ENCODE results near the gene KCTD3. TPM values are rescaled to one million over a fixed set of nuclear protein-coding genes. Genes with fewer than 3 reads are reported as not detected.

Gene KCTD3
- total and polyA plus RNA-seq, 2 of the 13 experiments (the other 11 are each of a cell fraction or from before 2014, with no cell fraction given) = 49.8 to 68.1 TPM

DNA sequence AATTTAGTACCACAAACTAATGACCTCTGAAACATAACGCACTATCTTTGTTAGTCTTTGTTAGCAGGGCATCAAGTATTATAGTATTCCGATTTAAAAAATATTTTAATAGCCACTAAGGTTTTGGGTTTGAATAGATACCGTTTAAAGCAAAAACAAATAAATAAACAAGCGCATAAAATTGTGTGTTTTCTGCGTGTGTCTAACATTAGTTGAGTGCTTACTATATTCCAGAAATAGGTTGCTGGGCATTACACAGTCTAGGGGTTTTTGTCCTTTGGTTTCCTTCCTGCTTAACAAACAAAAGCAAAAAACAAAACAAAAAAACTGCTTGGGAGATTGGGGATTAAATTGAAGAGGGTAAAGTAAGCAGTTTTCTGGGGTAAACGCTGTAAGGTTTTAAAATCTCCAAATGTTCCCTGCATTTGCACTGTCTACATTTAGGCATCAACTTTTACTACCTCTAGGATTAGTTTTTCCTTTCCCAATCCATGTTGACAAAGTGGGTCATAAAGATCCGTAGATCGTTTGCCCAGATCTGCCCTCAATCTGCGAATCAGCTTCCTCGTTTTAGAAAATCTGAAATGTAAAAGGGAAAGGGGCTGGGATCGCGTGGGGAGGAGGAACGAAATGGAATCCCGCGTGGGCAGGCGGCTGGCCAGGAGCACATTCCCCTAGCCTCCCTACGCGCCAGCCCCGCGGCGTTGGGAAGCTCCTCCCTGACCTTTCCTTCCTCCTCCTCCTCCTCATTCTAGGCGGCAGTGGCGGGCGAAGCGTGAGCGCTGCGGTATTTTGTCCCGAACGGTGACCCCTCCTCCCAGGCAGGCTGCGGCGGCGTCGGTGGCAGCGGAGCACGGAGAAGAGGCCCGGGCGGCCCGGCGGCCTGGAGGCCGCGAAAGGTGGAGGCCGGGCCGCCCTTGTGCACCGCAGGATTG is at the start of gene KCTD3 (continued):
- TF ChIP-seq, protein P1, sequence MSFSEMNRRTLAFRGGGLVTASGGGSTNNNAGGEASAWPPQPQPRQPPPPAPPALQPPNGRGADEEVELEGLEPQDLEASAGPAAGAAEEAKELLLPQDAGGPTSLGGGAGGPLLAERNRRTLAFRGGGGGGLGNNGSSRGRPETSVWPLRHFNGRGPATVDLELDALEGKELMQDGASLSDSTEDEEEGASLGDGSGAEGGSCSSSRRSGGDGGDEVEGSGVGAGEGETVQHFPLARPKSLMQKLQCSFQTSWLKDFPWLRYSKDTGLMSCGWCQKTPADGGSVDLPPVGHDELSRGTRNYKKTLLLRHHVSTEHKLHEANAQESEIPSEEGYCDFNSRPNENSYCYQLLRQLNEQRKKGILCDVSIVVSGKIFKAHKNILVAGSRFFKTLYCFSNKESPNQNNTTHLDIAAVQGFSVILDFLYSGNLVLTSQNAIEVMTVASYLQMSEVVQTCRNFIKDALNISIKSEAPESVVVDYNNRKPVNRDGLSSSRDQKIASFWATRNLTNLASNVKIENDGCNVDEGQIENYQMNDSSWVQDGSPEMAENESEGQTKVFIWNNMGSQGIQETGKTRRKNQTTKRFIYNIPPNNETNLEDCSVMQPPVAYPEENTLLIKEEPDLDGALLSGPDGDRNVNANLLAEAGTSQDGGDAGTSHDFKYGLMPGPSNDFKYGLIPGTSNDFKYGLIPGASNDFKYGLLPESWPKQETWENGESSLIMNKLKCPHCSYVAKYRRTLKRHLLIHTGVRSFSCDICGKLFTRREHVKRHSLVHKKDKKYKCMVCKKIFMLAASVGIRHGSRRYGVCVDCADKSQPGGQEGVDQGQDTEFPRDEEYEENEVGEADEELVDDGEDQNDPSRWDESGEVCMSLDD (CRISPR knock-in tag; IDR thresholded peaks at IDR 0.05; ENCODE audit: borderline replicate concordance) = no peak
- TF ChIP-seq KDM2A (CRISPR knock-in tag; IDR thresholded peaks at IDR 0.05; ENCODE audit: borderline replicate concordance, low read depth) = peak; percentile 86
- TF ChIP-seq ZNF263 (CRISPR knock-in tag; IDR thresholded peaks at IDR 0.05) = peak; percentile 99
- TF ChIP-seq ZSCAN29 (CRISPR knock-in tag; conservative IDR thresholded peaks at IDR 0.05) = no peak
- TF ChIP-seq SAFB2 (CRISPR knock-in tag; IDR thresholded peaks at IDR 0.05; ENCODE audit: borderline replicate concordance, low read depth) = no peak
- peak; percentile 72; the same call in 1 of the 2 replicates for TF ChIP-seq ZNF607 (CRISPR knock-in tag; IDR thresholded peaks at IDR 0.05; ENCODE audit: borderline replicate concordance)
- TF ChIP-seq, protein P2, sequence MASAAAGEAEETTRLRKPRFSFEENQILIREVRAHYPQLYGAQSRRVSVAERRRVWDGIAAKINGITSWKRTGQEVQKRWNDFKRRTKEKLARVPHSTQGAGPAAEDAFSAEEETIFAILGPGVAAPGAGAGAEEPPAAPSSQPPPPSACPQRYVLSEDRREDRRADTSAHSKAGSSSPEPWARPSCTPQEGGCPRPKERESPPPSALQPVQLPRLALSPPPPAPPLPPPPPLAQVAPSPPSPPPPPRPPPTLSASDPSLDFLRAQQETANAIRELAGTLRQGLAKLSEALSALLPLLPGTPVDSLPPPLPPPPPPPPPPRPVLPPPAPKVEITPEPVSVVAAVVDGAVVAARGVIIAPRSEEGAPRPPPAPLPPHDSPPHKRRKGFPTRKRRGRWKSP (CRISPR knock-in tag; IDR thresholded peaks at IDR 0.05) = no peak
- TF ChIP-seq, protein P3, sequence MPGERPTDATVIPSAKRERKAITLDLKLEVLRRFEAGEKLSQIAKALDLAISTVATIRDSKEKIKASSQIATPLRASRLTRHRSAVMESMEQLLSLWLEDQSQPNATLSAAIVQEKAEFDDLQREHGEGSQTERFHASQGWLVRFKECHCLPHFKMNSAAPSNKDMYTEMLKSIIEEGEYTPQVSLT (CRISPR knock-in tag; IDR thresholded peaks at IDR 0.05; ENCODE audit: borderline replicate concordance, low read depth) = no peak
- no peak for TF ChIP-seq SIX1 (CRISPR knock-in tag; IDR thresholded peaks at IDR 0.05; ENCODE audit: borderline replicate concordance)
- TF ChIP-seq, protein P4, sequence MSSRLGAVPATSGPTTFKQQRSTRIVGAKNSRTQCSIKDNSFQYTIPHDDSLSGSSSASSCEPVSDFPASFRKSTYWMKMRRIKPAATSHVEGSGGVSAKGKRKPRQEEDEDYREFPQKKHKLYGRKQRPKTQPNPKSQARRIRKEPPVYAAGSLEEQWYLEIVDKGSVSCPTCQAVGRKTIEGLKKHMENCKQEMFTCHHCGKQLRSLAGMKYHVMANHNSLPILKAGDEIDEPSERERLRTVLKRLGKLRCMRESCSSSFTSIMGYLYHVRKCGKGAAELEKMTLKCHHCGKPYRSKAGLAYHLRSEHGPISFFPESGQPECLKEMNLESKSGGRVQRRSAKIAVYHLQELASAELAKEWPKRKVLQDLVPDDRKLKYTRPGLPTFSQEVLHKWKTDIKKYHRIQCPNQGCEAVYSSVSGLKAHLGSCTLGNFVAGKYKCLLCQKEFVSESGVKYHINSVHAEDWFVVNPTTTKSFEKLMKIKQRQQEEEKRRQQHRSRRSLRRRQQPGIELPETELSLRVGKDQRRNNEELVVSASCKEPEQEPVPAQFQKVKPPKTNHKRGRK (CRISPR knock-in tag; IDR thresholded peaks at IDR 0.05) = no peak
- no peak for TF ChIP-seq ZNF468 (CRISPR knock-in tag; IDR thresholded peaks at IDR 0.05)
- TF ChIP-seq, protein P5, sequence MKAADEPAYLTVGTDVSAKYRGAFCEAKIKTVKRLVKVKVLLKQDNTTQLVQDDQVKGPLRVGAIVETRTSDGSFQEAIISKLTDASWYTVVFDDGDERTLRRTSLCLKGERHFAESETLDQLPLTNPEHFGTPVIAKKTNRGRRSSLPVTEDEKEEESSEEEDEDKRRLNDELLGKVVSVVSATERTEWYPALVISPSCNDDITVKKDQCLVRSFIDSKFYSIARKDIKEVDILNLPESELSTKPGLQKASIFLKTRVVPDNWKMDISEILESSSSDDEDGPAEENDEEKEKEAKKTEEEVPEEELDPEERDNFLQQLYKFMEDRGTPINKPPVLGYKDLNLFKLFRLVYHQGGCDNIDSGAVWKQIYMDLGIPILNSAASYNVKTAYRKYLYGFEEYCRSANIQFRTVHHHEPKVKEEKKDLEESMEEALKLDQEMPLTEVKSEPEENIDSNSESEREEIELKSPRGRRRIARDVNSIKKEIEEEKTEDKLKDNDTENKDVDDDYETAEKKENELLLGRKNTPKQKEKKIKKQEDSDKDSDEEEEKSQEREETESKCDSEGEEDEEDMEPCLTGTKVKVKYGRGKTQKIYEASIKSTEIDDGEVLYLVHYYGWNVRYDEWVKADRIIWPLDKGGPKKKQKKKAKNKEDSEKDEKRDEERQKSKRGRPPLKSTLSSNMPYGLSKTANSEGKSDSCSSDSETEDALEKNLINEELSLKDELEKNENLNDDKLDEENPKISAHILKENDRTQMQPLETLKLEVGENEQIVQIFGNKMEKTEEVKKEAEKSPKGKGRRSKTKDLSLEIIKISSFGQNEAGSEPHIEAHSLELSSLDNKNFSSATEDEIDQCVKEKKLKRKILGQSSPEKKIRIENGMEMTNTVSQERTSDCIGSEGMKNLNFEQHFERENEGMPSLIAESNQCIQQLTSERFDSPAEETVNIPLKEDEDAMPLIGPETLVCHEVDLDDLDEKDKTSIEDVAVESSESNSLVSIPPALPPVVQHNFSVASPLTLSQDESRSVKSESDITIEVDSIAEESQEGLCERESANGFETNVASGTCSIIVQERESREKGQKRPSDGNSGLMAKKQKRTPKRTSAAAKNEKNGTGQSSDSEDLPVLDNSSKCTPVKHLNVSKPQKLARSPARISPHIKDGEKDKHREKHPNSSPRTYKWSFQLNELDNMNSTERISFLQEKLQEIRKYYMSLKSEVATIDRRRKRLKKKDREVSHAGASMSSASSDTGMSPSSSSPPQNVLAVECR (CRISPR knock-in tag; IDR thresholded peaks at IDR 0.05; ENCODE audit: borderline replicate concordance) = peak; percentile 80; the same call in 1 of the 2 replicates
- no peak for TF ChIP-seq ATAD3A (CRISPR knock-in tag; IDR thresholded peaks at IDR 0.05)
- peak; percentile 64 for TF ChIP-seq ZNF883 (CRISPR knock-in tag; IDR thresholded peaks at IDR 0.05; ENCODE audit: not compliant biosample characterization)
- TF ChIP-seq, protein P6, sequence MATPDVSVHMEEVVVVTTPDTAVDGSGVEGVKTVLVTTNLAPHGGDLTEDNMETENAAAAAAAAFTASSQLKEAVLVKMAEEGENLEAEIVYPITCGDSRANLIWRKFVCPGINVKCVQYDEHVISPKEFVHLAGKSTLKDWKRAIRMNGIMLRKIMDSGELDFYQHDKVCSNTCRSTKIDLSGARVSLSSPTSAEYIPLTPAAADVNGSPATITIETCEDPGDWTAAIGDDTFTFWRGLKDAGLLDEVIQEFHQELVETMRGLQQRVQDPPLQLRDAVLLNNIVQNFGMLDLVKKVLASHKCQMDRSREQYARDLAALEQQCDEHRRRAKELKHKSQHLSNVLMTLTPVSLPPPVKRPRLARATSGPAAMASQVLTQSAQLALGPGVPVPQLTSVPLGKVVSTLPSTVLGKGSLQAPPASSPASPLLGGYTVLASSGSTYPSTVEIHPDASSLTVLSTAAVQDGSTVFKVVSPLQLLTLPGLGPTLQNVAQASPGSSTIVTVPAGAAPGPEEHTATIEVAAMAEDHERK (CRISPR knock-in tag; IDR thresholded peaks at IDR 0.05; ENCODE audit: low read depth) = no peak

All from HepG2 (cell line).